Occipital lobe (tissue), 2 donors: ENCODE results near the gene NRSN1. TPM values are rescaled to one million over a fixed set of nuclear protein-coding genes. Genes with fewer than 3 reads are reported as not detected.

Experiments
- small RNA-seq: library from RNA; depleted of rRNA; stranded (forward); fragments of <200 nt; gene quantifications from one replicate; pipeline ENCODE3, GENCODE V24; 2014
- total RNA-seq: library from RNA; depleted of rRNA; stranded (reverse); fragments of >200 nt; gene quantifications from one replicate; pipeline ENCODE4 v1.2.3, GENCODE V29; 2014

The NRSN1 gene
- total RNA-seq, 1 donor from 2014 or later, result 27.9 TPM

Small RNA genes lying within 50 kb of the gene (small RNA-seq; reads per million reads assigned to genes)
- 1.1 reads per million, percentile 75 among the genes with 10 or more reads in this experiment for gene RF00218

Other genes with a start within 250 kb of the NRSN1 start
- gene DCDC2, start 231.8 kb downstream of the NRSN1 start, total RNA-seq, result 2.0 TPM